ENCODE measurements around the gene ZBTB7C.
A peak's percentile ranks its signal among the peaks of the same experiment; 100 is the strongest.

ZBTB7C gene

GRCh38 chr18:48027401-48027963 is 381.7 kb downstream of the ZBTB7C start:
- DNase-seq = no peak

GRCh38 chr18:48026216-48026615 is 383.0 kb downstream of the ZBTB7C start:
- no peak for DNase-seq

GRCh38 chr18:48024881-48025660 is 384.1 kb downstream of the ZBTB7C start:
- no peak for DNase-seq

GRCh38 chr18:48024009-48024512 is 385.1 kb downstream of the ZBTB7C start:
- no peak for DNase-seq

GRCh38 chr18:48023334-48024008 is 385.7 kb downstream of the ZBTB7C start:
- DNase-seq = no peak

GRCh38 chr18:48022531-48023329 is 386.5 kb downstream of the ZBTB7C start:
- DNase-seq = no peak

GRCh38 chr18:48022021-48022420 is 387.2 kb downstream of the ZBTB7C start:
- DNase-seq = no peak

GRCh38 chr18:48021273-48021914 is 387.8 kb downstream of the ZBTB7C start:
- no peak for DNase-seq

GRCh38 chr18:48020337-48021250 is 388.6 kb downstream of the ZBTB7C start:
- DNase-seq = no peak

DNA sequence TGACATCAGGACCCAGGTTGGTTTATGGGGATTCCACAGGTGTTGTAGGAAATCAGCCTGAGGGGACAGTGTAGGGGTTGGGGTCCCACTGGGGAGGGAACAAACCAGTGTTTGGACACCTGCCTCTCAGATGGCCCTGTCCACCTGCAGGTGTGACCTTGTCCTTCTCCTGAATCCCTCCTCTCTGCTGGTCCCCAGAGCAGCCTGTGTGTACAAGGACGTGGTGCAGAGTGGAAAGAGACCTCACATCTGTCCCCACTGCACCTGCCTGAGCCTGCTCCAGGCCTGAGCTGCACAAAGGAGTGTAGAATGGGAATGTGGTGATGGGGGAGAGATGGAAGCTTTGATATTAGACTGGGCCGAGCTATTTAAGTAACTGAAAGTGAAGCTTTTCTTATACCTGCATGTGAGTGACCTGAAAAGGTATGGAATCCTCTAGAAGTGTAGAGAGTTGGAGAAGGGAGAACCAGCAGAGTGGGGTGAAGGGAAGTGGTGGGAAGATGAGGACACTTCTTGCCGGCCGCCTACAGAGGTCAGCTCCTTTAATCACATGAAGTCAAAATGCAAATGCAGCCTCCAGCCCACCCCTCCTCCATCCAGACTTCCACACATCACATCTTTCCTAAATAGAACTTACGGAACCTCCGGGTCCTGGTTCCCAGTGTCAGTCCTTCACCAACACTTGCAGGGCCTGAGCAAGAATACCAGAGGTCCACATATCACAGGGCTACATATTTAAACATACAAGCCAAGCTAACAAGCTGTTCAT is 389.4 kb downstream of the ZBTB7C start:
- no peak for DNase-seq

DNA sequence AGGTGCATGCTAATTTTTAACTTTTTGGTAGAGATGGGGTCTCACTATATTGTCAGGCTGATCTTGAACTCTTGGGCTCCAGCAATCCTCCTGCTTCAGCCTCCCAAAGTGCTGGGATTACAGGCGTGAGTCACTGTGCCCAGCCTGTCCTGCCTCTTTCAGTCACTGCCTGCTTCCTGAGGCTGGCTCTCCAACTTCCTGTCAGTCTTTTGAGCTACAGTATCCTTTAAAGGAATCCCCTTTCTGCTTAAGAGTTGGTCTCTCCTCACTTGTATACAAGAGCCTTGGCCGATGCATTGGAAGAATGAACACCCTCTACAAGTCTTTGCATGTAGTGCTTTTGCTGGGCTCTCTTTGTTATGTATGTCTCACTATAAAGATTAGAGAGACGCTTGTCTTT is 390.3 kb downstream of the ZBTB7C start:
- DNase-seq = no peak

GRCh38 chr18:48017635-48018034 is 391.5 kb downstream of the ZBTB7C start:
- no peak for DNase-seq

DNA sequence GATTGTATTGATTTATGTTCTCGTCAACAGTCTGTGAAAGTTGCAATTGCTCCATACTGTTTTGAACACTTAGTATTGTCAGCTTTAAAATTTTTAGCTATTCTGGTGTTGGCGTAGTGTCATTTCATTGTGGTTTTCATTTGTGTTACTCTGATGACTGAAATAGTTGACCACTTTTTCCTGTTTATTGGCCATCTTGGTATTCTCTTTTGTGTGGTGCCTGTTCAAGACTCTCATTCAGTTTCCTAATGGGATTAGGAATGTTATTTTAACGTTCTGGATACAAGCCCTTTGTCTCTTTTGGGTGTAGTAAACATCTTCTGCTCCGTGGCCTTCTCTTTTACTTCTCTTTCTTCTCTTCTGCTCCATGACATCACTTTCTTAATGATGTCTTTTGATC is 396.0 kb downstream of the ZBTB7C start:
- DNase-seq = no peak

GRCh38 chr18:48011926-48012465 is 397.2 kb downstream of the ZBTB7C start:
- no peak for DNase-seq

- no peak for DNase-seq
Observed at GRCh38 chr18:48010264-48010663, 398.9 kb downstream of the ZBTB7C start.

DNA sequence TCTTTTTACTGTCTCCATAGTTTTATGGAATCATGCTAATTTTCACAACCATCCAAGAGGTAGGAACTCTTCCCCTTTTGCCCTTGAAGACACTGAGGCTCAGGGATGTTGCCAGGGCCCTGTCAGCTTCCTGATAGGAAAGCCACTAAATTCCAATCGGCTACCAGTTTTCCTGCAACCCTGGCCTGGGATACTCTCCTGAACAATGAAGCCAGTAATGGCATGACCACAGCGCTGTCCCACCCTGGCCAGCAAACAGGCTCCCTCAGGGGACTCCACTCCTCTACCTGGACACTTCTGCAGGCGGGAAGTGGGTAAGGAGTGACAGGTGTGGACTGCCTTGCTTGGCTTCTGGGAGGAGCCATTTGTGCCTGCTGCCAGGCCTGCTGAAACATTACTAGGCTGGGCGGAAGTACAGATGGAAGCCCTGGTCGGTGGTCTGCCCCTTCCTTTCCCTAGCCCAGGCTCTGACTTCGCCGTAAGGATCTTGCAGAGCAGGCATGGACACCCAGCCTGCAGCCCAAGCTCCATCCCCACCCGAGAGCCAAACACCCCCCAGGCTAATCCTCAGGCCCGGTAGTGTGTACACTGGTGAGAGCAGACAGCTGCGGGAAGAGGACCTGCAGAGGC is 400.0 kb downstream of the ZBTB7C start:
- no peak for DNase-seq

DNA sequence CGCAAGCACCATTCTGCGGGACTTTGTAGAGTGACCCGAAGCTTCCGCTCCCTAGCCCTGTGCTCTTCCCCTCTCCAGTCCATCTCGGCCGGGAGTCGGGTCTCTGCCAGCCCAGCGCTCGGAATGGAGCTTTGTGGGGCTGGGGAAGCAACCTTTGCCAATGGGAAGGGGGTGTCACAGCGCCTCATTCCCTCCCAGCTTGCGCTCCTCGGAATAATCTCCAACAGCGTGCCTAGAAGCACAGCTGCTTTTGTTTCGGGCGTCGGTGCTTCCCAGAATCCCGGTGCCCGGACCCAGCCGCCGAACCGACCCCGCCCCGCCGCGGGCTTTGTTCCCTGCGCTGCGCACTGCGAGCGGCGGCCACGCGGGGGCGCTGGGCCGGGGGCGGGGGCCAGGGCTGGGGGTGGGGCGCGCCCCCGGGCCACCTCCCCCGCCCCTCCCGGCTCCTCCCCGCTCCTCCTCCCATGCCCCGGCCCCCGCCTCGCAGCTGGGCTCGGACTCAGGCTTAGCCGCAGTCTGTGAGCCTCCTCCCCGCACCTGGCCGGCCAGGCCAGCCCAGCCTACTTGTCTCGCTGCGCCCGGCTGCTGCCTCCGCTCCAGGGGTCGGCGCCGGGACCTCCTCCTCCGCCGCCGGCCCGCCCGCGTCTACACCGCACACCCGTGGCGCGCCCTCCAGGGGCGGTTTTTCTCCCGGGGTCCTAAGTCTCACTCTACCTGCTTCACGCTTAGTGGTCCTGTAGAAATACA is 401.1 kb downstream of the ZBTB7C start:
- DNase-seq = peak; percentile 11

GRCh38 chr18:48007381-48007780 is 401.8 kb downstream of the ZBTB7C start:
- no peak for DNase-seq

Data from activated effector memory CD4-positive, alpha-beta T cell treated with Interleukin-2 at 50 U/mL for 16 hours (primary cell).